A673 (cell line): ENCODE measurements around the gene SIDT2. TPM values are rescaled to one million over a fixed set of nuclear protein-coding genes. Genes with fewer than 3 reads are reported as not detected.
A peak's percentile ranks its signal among the peaks of the same experiment; 100 is the strongest.

Experiments used
- BruUV-seq: library from RNA; stranded (reverse); fragments of 400-500 nt; replicated peaks from 2 replicates; lab custom pipeline; 2021; lab: Mats Ljungman, UMichigan
- CTCF ChIA-PET: fragments of 300-600 bp; sonication (Branson Sonifier 250); formaldehyde crosslinking; loops from one replicate; lab custom pipeline; 2022; ENCODE audit warnings: antibody characterized with exemption; lab: Charles Lee
- POLR2A ChIA-PET: fragments of 300-600 bp; sonication (Branson Sonifier 250); formaldehyde crosslinking; loops from one replicate; lab custom pipeline; 2022; ENCODE audit warnings: antibody characterized with exemption; ENCODE audit not compliant: low non-redundant PET; lab: Charles Lee
- DNase-seq: peaks from one replicate; pipeline ENCODE4 v3.0.0-alpha.2; 2015; ENCODE audit warnings: low spot score
- H3K27ac ChIP-seq: fragments of 200-600 bp; sonication (generic); 2 replicates; pipeline ENCODE4 v1.5.1; 2016; ENCODE audit warnings: mixed run types, low read depth, mild to moderate bottlenecking, mixed read lengths, antibody characterized with exemption, low read length; ENCODE audit not compliant: poor library complexity, severe bottlenecking
- H3K27me3 ChIP-seq: fragments of 200-600 bp; sonication (generic); replicated peaks from 2 replicates; pipeline ENCODE4 v1.6.1; 2017; ENCODE audit warnings: mixed run types, low read depth, mild to moderate bottlenecking, mixed read lengths, antibody characterized with exemption, low read length; ENCODE audit not compliant: insufficient read depth, poor library complexity
- H3K36me3 ChIP-seq: fragments of 200-600 bp; sonication (generic); 2 replicates; pipeline ENCODE4 v1.6.1; 2016; ENCODE audit warnings: mixed run types, mild to moderate bottlenecking, mixed read lengths, antibody characterized with exemption, low read length; ENCODE audit not compliant: insufficient read depth, poor library complexity, severe bottlenecking
- H3K4me1 ChIP-seq: fragments of 200-600 bp; sonication (generic); 2 replicates; pipeline ENCODE4 v1.6.1; 2017; ENCODE audit warnings: mixed run types, mild to moderate bottlenecking, mixed read lengths, antibody characterized with exemption, low read length; ENCODE audit not compliant: insufficient read depth, poor library complexity, severe bottlenecking
- H3K4me3 ChIP-seq: fragments of 200-600 bp; sonication (generic); 2 replicates; pipeline ENCODE4 v1.5.1; 2016; ENCODE audit warnings: low read depth, mixed run types, mild to moderate bottlenecking, mixed read lengths, low read length; ENCODE audit not compliant: poor library complexity, severe bottlenecking
- H3K9me3 ChIP-seq: fragments of 200-600 bp; sonication (generic); 2 replicates; pipeline ENCODE4 v1.6.1; 2016; ENCODE audit warnings: mixed run types, low read depth, mild to moderate bottlenecking, mixed read lengths, antibody characterized with exemption, low read length; ENCODE audit not compliant: poor library complexity, severe bottlenecking
- EZH2 ChIP-seq: fragments of 200-600 bp; sonication (generic); IDR thresholded peaks from 2 replicates; pipeline ENCODE4 v1.6.1; 2017; ENCODE audit warnings: borderline replicate concordance, low read depth, mild to moderate bottlenecking, mixed read lengths, antibody characterized with exemption, low read length; ENCODE audit not compliant: poor library complexity, severe bottlenecking
- intact Hi-C: fragments of 100-400 bp; cut with micrococcal nuclease; formaldehyde crosslinking; loops from one replicate; pipeline ENCODE4 v1.10.0; 2022; ENCODE audit not compliant: unreplicated experiment
- total RNA-seq: library from RNA; stranded (reverse); gene quantifications from 2 replicates; pipeline ENCODE4 v1.2.3, GENCODE V29; 2021
- TF ChIP-seq, protein P1 (sequence below): fragments of 300-800, 200-600 bp; sonication (generic); conservative IDR thresholded peaks from 2 replicates; pipeline ENCODE4 v1.5.1; 2017; ENCODE audit warnings: low read depth, mild to moderate bottlenecking, antibody characterized with exemption, low read length, moderate library complexity, mixed read lengths

The SIDT2 gene
- total RNA-seq, 1 experiment from 2014 or later, result 33.5 TPM

- H3K4me1 ChIP-seq, result peaks cover 6% of the 10 kb centered on the region
- ChIA-PET POLR2A (interaction anchor here (0.6 to 0.7 kb wide), 2 partner anchors 44 to 125 kb away, joined by 3 to 18 read pairs; no protein-coding TSS in a partner anchor), CTCF (interaction anchor here (0.7 to 1.3 kb wide), 5 partner anchors 31 to 353 kb away, joined by 3 to 7 read pairs (median 4); partner anchors contain the start of genes APOA5 and RNF214)
- TF ChIP-seq, protein P1, sequence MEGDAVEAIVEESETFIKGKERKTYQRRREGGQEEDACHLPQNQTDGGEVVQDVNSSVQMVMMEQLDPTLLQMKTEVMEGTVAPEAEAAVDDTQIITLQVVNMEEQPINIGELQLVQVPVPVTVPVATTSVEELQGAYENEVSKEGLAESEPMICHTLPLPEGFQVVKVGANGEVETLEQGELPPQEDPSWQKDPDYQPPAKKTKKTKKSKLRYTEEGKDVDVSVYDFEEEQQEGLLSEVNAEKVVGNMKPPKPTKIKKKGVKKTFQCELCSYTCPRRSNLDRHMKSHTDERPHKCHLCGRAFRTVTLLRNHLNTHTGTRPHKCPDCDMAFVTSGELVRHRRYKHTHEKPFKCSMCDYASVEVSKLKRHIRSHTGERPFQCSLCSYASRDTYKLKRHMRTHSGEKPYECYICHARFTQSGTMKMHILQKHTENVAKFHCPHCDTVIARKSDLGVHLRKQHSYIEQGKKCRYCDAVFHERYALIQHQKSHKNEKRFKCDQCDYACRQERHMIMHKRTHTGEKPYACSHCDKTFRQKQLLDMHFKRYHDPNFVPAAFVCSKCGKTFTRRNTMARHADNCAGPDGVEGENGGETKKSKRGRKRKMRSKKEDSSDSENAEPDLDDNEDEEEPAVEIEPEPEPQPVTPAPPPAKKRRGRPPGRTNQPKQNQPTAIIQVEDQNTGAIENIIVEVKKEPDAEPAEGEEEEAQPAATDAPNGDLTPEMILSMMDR, result no peak
- TF ChIP-seq EZH2, result no peak
- DNase-seq, result peak; percentile 98
- H3K27me3 ChIP-seq, result no peaks in the 10 kb centered on the region
- H3K27ac ChIP-seq, result peak within 1 kb of the TSS; percentile 81
- H3K36me3 ChIP-seq, result peaks cover 19% of the 10 kb centered on the region
- no peaks in the 10 kb centered on the region for H3K9me3 ChIP-seq
- BruUV-seq, result no TSS peak
- intact Hi-C loops, result loop anchor here (5.0 kb wide), 1 partner anchor 33 kb away; the partner anchor contains the start of gene SIDT2
- peak within 1 kb of the TSS; percentile 97 for H3K4me3 ChIP-seq
These were observed 34.6 kb upstream of the SIDT2 start, which contains the start of gene PAFAH1B2 for GRCh38 chr11:117143871-117144476. TSS of gene PAFAH1B2 (plus strand) at chr11:117144287. CDS start at chr11:117152448, 8,161 bp downstream.

DNA sequence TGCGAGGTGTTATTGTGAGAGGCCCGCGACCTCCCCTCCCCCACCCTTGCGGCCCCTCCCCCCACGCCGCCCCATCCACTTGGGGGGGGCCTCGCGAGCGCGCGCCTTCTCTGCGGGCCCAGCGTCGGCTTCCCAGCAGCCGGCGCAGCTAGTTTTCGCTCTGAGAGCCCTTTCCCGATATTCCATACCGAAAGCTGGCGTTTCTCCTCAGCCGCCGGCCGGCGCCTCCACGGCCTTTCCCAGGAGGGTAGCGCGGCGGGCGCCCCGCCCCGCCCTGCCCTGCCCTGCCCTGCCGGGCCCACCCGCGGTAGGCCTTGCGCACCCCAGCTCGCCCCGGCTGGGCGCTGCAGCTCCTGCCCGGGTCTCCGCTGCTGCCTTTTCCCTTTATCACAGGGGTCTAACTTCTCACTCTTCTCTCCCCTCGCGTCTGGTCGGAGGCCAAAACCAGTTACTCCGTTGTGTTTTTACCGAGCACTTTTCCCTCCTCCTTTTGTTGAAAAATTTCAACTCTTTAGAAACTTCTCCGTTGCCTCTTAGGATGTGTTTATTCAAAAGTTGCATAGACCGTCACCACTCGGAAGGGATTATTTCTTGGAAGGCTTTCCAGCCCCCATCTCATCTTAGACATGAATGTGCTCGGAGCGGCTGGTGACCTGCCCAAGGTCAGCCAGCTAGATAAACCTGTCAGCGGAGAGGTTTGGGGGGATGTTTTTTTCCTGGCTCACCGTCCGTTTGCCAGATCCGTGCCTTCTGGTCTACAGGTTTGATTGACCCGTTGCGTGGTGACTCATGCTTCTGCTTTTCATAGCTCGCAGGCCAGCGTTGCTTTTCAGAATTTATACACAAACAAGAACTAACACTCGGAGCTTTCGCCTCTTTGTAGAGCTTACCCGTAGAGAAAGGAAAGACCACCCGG, 33.8 kb upstream of the SIDT2 start:
- ChIA-PET CTCF (interaction anchor here (0.7 to 0.8 kb wide), 4 partner anchors 30 to 353 kb away, joined by 3 to 4 read pairs (median 4); partner anchors contain the start of gene APOA5), POLR2A (no interaction called here)
- Histone ChIP-seq H3K4me1 (peaks cover 6% of the 10 kb centered on the region), H3K36me3 (peaks cover 21% of the 10 kb centered on the region), H3K4me3 (peak overlapping the region; percentile 97), H3K9me3 (no peaks in the 10 kb centered on the region), H3K27me3 (no peaks in the 10 kb centered on the region), H3K27ac (peak overlapping the region; percentile 81)
- TF ChIP-seq, protein P1, result no peak
- no peak for TF ChIP-seq EZH2
- BruUV-seq, result no TSS peak
- intact Hi-C loops, result loop anchor here (5.0 kb wide), 1 partner anchor 33 kb away; the partner anchor contains the start of gene SIDT2
- peak; percentile 63 for DNase-seq

- BruUV-seq, result TSS peak; percentile 64
- H3K4me1 ChIP-seq, result peaks cover 6% of the 10 kb centered on the region
- TF ChIP-seq EZH2, result no peak
- TF ChIP-seq, protein P1, result peak; percentile 45
- H3K4me3 ChIP-seq, result peak overlapping the region; percentile 97
- ChIA-PET POLR2A (interaction anchor here (0.6 kb wide), 1 partner anchor 182 kb away, joined by 3 read pairs; the partner anchor contains the start of gene CEP164), CTCF (no interaction called here)
- H3K27ac ChIP-seq, result peak overlapping the region; percentile 81
- H3K36me3 ChIP-seq, result peaks cover 21% of the 10 kb centered on the region
- H3K9me3 ChIP-seq, result no peaks in the 10 kb centered on the region
- no peaks in the 10 kb centered on the region for H3K27me3 ChIP-seq
- peak; percentile 70 for DNase-seq
- intact Hi-C loops, result no loop called here
These were observed 33.2 kb upstream of the SIDT2 start for GRCh38 chr11:117145393-117145761.
